ENCODE data around the gene ARPP19. TPM values are rescaled to one million over a fixed set of nuclear protein-coding genes. Genes with fewer than 3 reads are reported as not detected.
A peak's percentile ranks its signal among the peaks of the same experiment; 100 is the strongest.

ARPP19 gene
- total RNA-seq (10 to 100 TPM; 42.4 to 55.6 TPM), polyA plus RNA-seq (10 to 100 TPM; 12.1 to 20.9 TPM)

DNA sequence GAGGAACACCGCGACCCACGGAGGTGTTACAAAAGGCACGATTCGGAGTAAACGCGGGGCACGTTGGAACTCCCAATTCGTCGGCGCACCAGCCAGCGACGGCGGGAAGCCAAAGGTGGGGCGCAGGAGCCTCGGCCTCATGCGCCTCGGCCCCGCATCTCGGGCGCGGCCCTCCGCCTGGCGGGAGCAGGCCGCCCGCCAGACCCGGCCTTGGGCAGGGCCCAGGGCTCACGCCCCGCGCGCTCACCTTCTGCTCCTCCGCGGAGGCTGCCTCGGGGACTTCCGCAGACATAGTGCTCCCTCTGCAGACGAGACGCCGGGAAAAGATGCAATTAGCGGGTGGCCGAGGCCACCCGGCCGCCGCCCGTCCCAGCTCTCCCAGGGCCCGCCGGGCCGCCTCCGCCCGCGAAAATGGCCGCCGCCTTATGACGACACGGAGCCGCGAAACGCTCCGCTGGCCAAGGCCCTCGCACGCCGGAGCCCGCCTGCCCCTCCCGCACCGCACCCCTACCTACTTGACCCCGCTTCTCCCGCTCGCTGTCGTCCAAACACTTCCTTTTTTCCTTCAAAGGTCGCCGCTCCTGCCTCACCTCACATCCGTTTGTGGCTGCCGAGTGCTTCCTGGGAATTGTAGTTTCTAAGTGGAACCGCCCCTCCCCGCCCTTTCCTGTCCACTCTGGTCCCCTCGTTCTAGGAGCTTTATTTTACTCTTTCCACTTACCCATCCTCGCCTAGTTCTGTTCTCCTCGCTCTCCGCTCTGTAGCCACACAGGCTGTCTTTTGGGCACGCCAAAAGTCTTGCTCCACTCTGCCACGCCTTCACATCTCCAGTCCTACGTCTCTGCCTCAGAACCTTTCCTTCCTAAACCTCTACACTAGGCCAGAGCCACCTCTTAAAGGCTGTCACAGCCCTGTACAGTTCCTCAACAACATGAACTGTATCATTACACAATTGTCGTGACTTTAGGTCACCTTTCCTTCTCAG lies at the start of gene ARPP19:
TSS of gene ARPP19 (minus strand) at position 430 of the 985 bp plus-strand sequence. CDS start at position 292, 138 bp downstream.
- no peaks in the 10 kb centered on the region for H3K9me3 ChIP-seq (ENCODE audit: control insufficient read depth in 4 of 4, low read length in 3 of 4)
- TF ChIP-seq REST (IDR thresholded peaks at IDR 0.05), result no peak
- TF ChIP-seq FOXA1 (IDR thresholded peaks at IDR 0.05), result no peak
- TF ChIP-seq ZBTB33 (IDR thresholded peaks at IDR 0.05), result no peak
- TF ChIP-seq NR2F2 (IDR thresholded peaks at IDR 0.05), result peak; percentile 89
- TF ChIP-seq GABPA (IDR thresholded peaks at IDR 0.05 in 1 of 2, conservative IDR thresholded peaks at IDR 0.05 in 1 of 2), result peak; percentile 80 to 94
- no peak for TF ChIP-seq JUND (IDR thresholded peaks at IDR 0.05)
- peak in 1 of 2 donors; percentile 41 for TF ChIP-seq HNF4A (conservative IDR thresholded peaks at IDR 0.05)
- TF ChIP-seq RXRA (IDR thresholded peaks at IDR 0.05), result peak; percentile 43 to 63
- TF ChIP-seq, protein P1, sequence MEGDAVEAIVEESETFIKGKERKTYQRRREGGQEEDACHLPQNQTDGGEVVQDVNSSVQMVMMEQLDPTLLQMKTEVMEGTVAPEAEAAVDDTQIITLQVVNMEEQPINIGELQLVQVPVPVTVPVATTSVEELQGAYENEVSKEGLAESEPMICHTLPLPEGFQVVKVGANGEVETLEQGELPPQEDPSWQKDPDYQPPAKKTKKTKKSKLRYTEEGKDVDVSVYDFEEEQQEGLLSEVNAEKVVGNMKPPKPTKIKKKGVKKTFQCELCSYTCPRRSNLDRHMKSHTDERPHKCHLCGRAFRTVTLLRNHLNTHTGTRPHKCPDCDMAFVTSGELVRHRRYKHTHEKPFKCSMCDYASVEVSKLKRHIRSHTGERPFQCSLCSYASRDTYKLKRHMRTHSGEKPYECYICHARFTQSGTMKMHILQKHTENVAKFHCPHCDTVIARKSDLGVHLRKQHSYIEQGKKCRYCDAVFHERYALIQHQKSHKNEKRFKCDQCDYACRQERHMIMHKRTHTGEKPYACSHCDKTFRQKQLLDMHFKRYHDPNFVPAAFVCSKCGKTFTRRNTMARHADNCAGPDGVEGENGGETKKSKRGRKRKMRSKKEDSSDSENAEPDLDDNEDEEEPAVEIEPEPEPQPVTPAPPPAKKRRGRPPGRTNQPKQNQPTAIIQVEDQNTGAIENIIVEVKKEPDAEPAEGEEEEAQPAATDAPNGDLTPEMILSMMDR (IDR thresholded peaks at IDR 0.05; ENCODE audit: low read depth, low read length, missing input control), result no peak
- no peak for TF ChIP-seq TAF1 (conservative IDR thresholded peaks at IDR 0.05)
- no peak for TF ChIP-seq MAX (IDR thresholded peaks at IDR 0.05)
- no peak for TF ChIP-seq EGR1 (IDR thresholded peaks at IDR 0.05; ENCODE audit: low read depth in 2 of 2)
- TF ChIP-seq, protein P2, sequence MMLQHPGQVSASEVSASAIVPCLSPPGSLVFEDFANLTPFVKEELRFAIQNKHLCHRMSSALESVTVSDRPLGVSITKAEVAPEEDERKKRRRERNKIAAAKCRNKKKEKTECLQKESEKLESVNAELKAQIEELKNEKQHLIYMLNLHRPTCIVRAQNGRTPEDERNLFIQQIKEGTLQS (IDR thresholded peaks at IDR 0.05), result no peak
- TF ChIP-seq RAD21 (IDR thresholded peaks at IDR 0.05), result peak in 1 of 2 donors; percentile 4
- no peak for TF ChIP-seq FOXA2 (IDR thresholded peaks at IDR 0.05)
- TF ChIP-seq SP1 (IDR thresholded peaks at IDR 0.05), result peak; percentile 51
- TF ChIP-seq YY1 (IDR thresholded peaks at IDR 0.05), result peak; percentile 92
- no peak for TF ChIP-seq HNF4G (IDR thresholded peaks at IDR 0.05)

More for the DNA sequence above, at the start of gene ARPP19:
- H3K27me3 ChIP-seq (ENCODE audit: control insufficient read depth in 4 of 4, insufficient read depth in 4 of 4, low read length in 3 of 4), result no peaks in the 10 kb centered on the region
- H3K9ac ChIP-seq (ENCODE audit: low read depth in 1 of 2, low read length in 2 of 2), result peak within 1 kb of the TSS; percentile 87 to 94
- peak; percentile 85 for DNase-seq (ENCODE audit: low spot score)
- WGBS, result 5% methylated on average over 82 of the region's 82 CpGs
- peak within 1 kb of the TSS; percentile 71 to 92 (median 91) for H3K4me3 ChIP-seq (ENCODE audit: low read depth in 1 of 3, low read length in 3 of 3)
- no peaks in the 10 kb centered on the region for H3K36me3 ChIP-seq (ENCODE audit: control insufficient read depth in 4 of 4, insufficient read depth in 3 of 4, low read depth in 1 of 4, low read length in 3 of 4)
- peak within 1 kb of the TSS; percentile 84 to 91 for H3K27ac ChIP-seq (ENCODE audit: low read depth in 1 of 2, low read length in 2 of 2)
- H3K4me1 ChIP-seq (ENCODE audit: control insufficient read depth in 4 of 4, insufficient read depth in 4 of 4, low read length in 3 of 4), result peaks cover 8 to 18% (median 14%) of the 10 kb centered on the region in 4 donors

Measured in liver (tissue), 9 donors.